ENCODE data around the gene TRMU.
A peak's percentile ranks its signal among the peaks of the same experiment; 100 is the strongest.

Gene TRMU

GRCh38 chr22:46371623-46372226 lies 36.2 kb downstream of the TRMU start:
- no peak for DNase-seq

DNA sequence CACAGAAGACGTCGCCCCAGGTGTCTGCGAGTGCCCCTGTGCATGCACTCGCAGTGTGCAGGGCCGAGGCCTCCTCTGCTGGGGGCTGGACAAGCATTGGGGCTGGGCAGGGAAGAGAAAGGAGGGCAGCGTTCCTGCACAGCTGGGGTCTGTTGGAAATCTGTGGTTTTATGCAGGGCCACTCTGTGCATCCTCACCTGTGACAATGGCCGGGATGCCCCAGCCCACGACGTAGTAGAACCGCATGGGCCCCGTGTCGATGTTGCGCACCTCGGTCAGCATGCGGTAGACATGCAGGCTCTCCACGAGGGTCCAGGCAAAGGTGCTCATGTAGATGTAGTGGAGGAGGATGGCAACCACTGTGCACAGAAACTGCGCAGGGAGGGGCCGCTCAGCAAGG lies 37.2 kb downstream of the TRMU start:
- DNase-seq: no peak

DNA sequence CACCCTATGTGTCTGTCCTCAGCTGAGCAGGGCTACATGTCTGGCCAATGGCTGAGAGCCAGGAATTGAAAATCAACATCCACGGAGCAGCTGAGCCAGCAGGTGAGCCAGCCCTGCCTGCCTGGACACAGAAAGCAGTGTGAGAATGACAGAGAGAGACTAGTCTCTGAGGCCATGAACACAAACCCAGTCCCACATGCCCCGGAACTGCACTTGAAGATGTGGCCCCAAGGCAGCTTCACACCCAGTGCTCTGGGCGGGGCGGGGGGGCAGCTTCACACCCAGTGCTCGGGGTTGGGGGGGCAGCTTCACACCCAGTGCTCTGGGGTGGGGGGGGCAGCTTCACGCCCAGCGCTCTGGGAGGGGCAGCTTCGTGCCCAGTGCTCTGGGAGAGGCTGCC lies 37.6 kb downstream of the TRMU start:
- DNase-seq: no peak

DNA sequence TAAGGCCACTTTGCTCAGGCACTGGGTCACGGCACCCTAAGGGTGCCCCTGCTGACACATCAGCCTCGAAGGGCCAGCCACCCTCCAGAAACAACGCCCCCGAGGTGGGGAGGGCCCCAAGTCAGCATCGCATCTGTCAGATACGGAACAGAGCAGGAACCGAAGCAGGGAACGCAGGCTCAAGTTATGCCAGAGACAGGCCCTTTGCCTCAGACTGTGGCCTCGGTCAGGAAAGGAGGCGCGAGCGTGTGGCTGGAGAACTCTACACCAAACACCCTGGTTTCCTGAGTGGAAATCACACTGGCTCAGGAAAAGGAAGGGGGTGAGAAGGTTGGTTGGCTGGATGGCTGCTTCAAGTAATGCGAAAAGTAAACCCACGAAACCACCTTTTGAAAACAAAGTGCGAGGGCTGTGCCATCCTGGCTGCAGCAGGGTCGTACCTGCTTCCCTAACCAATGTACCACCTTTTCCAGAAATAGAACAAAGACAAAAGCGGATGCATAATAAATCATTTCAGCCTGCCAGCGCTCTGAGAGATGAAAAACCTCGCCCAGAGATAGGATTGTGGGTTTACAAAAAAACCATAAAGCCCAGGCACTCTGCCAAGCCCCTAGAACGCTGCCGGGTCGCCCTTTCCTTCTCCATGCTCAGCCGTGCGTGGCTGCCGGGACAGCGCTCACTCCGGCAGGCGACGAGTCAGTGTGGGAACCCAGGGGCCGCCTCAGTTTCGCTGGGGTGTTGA lies 38.6 kb downstream of the TRMU start:
- no peak for DNase-seq

DNA sequence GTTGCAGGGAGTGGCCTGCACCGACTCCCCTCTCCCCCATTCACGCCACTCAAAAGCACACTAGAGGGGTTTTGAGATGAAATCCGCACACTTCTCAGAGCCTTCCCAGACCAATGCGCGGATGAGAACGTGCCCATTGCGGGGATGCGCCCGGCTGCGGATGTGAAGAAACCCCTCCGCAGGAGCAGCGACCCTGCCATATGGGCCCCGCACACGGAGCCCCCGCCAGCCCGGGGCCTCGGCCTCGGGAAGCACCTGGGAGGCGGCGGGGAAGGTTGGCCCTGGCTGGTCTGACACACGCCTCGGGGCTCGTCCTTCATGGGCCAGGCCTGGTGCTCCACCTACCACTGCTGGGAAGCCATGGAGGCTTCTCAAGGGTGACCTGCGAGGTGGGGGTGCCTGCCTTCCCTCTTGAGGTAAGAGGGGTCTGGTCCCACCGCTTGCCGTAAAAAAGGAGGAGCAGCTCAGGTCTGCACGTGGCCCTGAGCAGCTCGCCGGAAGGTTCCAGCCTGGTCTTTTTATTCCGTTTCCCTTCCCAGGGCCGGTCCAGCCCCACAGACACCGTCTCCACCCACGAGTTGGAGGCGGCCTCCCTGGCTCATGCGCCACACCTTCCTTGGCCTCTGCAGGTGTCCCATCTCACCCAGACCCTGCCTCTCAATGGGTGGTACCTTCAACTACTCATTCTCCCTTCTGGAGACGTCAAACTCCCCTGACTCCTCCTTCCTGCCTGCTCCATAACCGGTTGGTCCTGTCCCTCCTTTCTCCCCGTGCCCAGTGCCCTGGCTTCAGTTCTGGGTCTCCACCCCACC lies 39.4 kb downstream of the TRMU start:
- no peak for DNase-seq

DNA sequence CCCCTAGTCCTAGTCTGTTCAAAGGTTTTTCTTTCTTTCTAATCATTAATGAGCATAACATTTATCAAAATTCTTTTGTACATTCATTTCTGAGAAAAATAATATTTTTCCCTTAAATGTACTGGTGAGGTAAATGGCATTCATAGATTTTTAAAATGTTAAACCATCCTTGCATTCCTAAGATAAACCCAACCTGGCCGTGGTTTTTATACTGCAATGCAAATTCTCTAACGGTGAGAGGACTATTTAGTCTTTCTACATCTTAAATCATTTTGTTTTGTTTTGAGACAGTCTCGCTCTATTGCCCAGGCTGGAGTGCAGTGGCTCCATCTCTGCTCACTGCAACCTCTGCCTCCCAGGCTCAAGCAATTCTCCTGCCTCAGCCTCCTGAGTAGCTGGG lies 40.6 kb downstream of the TRMU start:
- DNase-seq: no peak

- DNase-seq: no peak
Measured at GRCh38 chr22:46376908-46377524, 41.5 kb downstream of the TRMU start.

GRCh38 chr22:46377525-46378425 lies 42.3 kb downstream of the TRMU start:
- DNase-seq: no peak

GRCh38 chr22:46378426-46379065 lies 43.0 kb downstream of the TRMU start:
- no peak for DNase-seq

DNA sequence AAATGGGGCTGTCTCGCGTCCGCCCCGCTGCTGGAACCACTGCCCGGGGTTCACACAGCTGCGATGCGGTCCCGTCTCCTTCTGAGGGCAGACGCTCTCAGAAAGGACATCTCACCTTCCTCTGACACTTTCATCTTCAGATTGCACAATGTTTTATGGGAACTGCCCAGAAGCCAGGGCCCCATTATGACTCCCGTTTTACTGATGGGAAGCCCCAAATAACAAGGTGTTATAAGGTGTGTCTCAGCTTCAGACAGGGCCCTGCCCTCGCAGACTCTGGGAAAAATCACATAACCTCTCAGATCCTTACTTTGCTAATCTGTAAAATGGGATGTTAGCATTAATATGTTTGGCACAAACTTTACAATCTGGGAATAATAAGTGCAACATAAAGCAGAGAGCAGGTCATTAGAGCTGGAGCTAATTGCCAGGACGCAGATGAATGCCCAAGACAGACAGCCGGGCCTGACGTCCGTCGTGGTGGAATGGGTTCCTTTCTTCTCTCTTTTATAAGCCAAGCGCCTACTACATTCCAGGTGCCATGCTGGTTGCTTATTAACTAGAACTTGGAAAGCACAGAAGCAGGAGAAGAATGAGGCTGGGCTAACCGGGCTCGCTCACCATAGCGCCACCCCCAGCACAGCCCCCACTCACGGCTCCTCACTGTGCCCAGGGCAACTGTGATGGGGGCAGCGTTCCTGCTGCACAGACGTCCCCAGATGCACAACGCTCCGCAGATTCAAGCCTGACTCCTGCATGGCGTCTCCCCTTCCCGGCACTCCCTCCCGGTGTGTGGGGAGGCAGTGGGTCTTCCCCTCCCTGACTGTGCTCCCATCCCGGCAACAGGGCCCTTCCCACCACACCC lies 43.8 kb downstream of the TRMU start:
- no peak for DNase-seq

GRCh38 chr22:46380069-46380468 lies 44.6 kb downstream of the TRMU start:
- DNase-seq: no peak

DNA sequence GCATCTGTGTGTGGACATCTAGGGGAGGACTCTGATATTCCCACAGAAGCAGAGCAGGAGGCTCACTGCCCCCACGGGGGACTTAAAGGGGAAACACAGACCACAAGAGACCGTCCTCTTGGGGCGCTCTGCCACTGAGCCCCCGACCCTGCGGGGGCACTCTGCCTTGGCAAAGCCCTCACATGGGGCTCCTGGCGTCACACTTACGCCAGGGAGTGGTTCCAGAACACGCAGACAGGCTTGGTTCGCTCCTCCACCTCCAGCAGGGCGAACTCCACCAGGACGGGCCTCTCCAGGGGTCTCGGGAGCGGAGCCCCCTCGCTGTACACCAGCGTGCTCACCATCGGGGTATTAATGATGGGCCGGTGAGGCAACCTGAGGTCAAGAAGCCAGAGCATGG lies 45.1 kb downstream of the TRMU start:
- no peak for DNase-seq

- DNase-seq: no peak
Measured at GRCh38 chr22:46381142-46381541, 45.6 kb downstream of the TRMU start.

- DNase-seq: no peak
Measured at GRCh38 chr22:46381731-46382130, 46.2 kb downstream of the TRMU start.

GRCh38 chr22:46382524-46382923 lies 47.0 kb downstream of the TRMU start:
- DNase-seq: no peak

DNA sequence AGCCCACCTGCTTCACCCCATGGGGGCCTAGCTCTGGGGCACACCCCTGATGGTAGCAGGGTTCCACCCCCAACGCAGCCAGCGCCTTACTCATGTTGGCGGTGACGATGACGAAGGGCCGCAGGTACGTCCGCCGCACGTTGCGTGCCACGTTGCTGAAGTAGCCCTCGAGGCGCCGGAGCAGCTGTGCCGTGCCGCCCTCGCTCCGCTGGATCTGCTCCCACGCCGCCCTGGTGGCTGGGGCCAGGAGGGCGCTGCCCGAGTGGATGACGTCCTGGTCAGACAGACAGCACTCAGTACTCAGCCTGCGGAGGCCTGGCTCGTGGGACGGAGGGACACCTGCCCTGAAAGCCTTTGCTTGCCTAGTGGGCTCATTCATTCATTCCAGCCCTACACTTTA lies 50.8 kb downstream of the TRMU start:
- DNase-seq: peak; percentile 13

DNA sequence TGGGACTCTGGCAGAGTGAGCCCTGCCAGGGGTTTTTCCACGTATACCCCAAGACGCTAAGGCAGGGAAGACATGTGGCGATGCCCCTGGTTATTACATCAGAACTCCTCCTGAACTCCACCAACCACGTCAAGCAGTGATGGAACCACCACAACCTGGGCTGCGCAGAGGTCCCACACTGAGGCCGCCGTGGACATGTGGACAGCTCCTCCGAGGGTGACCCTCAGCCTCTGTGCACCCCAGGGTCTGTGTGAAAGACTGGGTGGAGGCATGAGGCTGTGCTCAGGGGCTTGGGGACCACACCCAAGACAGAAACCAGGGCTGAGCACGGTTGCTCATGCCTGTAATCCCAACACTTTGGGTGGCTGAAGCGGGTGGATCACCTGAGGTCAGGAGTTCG lies 52.2 kb downstream of the TRMU start:
- no peak for DNase-seq

GRCh38 chr22:46388647-46389046 lies 53.1 kb downstream of the TRMU start:
- DNase-seq: no peak

DNA sequence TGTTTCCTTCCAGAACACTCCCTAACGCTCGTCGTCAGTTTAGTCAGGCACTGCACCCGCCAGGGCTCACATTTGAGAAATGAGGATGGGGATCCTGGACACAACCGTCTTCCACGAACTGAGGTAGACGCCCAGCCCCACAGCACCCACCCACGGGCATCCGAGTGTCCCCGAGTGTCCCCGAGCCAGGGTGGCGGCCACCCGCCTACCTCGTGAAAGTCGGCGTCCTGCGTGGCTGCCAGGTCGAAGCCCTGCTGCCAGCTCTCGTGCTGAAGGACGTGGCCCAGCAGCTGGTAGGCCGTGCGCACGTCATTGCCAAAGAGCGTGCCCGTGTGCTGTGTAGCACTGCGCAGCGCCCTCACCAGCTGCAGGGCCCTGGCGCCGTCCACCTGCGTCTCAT lies 53.6 kb downstream of the TRMU start:
- no peak for DNase-seq

DNA sequence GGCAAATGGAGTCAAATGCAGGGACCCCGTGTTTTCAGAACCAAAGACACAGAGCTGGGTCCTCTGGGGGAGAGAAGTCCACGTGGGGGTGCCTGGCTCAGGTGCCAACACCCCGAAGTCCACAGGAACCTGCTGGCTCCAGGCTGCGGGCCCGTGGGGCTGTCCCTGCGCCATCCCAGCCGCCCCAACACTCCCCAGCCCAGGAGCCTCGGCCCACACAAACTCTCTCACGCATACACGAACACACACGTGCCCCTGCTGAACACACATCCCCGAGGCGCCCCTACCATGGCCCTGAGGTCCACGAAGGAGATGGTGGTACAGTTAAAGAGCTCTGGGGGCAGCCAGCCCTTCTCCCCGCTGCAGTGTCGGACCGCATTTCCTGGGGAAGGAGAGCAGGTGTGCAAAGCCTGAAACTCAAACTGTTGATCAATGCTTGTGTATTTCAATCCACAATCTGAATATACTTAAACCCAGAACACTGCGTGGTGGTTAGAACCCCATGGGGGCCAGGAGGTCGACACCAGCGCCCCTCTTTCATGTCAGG lies 54.7 kb downstream of the TRMU start:
- DNase-seq: no peak
